ENCODE measurements around the gene GRAMD4. TPM values are rescaled to one million over a fixed set of nuclear protein-coding genes. Genes with fewer than 3 reads are reported as not detected.

GRAMD4 gene
- polyA plus RNA-seq, 4 donors = 30.5 to 64.9 (median 40.9) TPM

DNA sequence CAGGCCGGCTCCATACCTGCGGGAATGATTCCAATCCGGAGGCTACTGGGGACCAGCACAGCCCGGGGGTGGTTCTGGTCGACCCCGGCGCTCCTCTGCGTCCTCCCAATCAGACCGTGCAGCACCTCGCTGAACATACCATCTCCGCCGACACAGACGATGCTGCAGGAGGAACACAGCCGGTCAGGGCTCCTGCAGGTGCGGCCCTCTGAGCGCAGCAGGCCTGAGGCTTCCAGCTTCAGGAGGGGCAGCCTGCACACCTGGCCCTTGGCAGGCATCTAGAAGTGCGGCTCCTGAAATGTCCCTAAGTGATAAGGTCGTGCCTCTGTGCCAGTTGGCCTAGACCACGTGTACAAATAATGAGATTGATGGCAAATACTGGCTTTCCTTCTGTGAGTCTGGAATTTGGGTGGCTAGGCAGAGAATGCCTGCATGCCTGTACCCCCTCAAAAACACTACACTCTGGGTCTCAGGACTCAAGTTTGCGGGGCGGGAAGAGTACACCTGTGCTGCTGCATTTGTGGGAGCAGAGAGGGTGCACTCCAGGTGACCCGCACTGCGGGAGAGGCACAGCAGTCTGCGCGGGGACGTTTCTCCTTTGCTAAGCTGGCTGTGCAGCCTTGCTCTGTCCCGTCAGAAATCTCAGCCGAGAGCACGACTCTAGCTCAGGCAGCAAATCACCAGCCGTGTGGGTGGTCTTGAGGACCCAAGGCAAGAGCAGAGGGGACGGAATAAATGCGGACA is 87.8 kb downstream of the GRAMD4 start:
- H3K4me3 ChIP-seq (ENCODE audit: low read depth in 1 of 3, low read length in 3 of 3) = no peak overlapping the region
- no peaks in the 10 kb centered on the region for H3K9me3 ChIP-seq (ENCODE audit: control insufficient read depth in 2 of 2, insufficient read depth in 1 of 2, low read depth in 1 of 2, low read length in 1 of 2)
- WGBS, 3 donors = 91 to 94% (median 93%) methylated on average over 32 of the region's 32 CpGs
- H3K27ac ChIP-seq (ENCODE audit: low read depth in 1 of 3, low read length in 2 of 3) = no peak overlapping the region
- no peaks in the 10 kb centered on the region for H3K27me3 ChIP-seq (ENCODE audit: control insufficient read depth in 3 of 3, insufficient read depth in 3 of 3, low read length in 3 of 3)
- FAIRE-seq (no peak), DNase-seq (no peak)
- no peaks in the 10 kb centered on the region for H3K4me1 ChIP-seq (ENCODE audit: control insufficient read depth in 3 of 3, insufficient read depth in 2 of 3, low read depth in 1 of 3, low read length in 2 of 3)
- peaks cover 35 to 77% (median 50%) of the 10 kb centered on the region in 3 donors for H3K36me3 ChIP-seq (ENCODE audit: control insufficient read depth in 3 of 3, insufficient read depth in 2 of 3, low read depth in 1 of 3, low read length in 3 of 3)

GRCh38 chr22:46708766-46709330 is 88.7 kb downstream of the GRAMD4 start:
- DNase-seq = no peak
- no peak for FAIRE-seq
- peaks cover 28 to 77% (median 43%) of the 10 kb centered on the region in 3 donors for H3K36me3 ChIP-seq (ENCODE audit: control insufficient read depth in 3 of 3, insufficient read depth in 2 of 3, low read depth in 1 of 3, low read length in 3 of 3)

DNA sequence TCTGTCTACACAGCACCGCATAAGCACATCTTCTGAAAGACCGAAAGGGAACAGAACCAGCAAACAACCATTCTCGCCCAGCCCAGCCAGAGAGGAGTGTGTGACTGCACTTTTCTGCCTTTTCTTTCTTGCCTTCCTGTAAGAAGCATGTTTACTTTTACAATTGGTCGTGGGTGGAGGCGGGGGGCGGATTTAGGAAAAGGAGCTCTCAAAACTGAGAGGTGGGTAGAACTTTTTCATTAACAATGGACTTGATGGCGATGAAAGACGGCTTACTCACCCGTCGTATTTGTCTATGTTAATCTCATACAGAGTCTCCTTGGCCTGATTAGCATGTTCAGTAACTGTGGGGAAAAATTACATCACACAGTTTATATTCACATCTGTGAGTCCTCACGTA is 90.6 kb downstream of the GRAMD4 start:
- Histone ChIP-seq H3K9me3 (ENCODE audit: control insufficient read depth in 2 of 2, insufficient read depth in 1 of 2, low read depth in 1 of 2, low read length in 1 of 2) (no peaks in the 10 kb centered on the region), H3K27me3 (ENCODE audit: control insufficient read depth in 3 of 3, insufficient read depth in 3 of 3, low read length in 3 of 3) (no peaks in the 10 kb centered on the region), H3K4me3 (ENCODE audit: low read depth in 1 of 3, low read length in 3 of 3) (no peak overlapping the region), H3K27ac (ENCODE audit: low read depth in 1 of 3, low read length in 2 of 3) (no peak overlapping the region), H3K36me3 (ENCODE audit: control insufficient read depth in 3 of 3, insufficient read depth in 2 of 3, low read depth in 1 of 3, low read length in 3 of 3) (peaks cover 24 to 71% (median 37%) of the 10 kb centered on the region in 3 donors), H3K4me1 (ENCODE audit: control insufficient read depth in 3 of 3, insufficient read depth in 2 of 3, low read depth in 1 of 3, low read length in 2 of 3) (peaks cover 0 to 2% (median 0%) of the 10 kb centered on the region in 3 donors)
- 91 to 93% (median 92%) methylated on average over 11 of the region's 11 CpGs for WGBS, 3 donors
- FAIRE-seq (no peak), DNase-seq (no peak)

More at GRCh38 chr22:46708766-46709330, 88.7 kb downstream of the GRAMD4 start:
- H3K4me3 ChIP-seq (ENCODE audit: low read depth in 1 of 3, low read length in 3 of 3) = no peak overlapping the region
- no peaks in the 10 kb centered on the region for H3K27me3 ChIP-seq (ENCODE audit: control insufficient read depth in 3 of 3, insufficient read depth in 3 of 3, low read length in 3 of 3)
- H3K27ac ChIP-seq (ENCODE audit: low read depth in 1 of 3, low read length in 2 of 3) = no peak overlapping the region
- 94 to 96% (median 96%) methylated on average over 17 of the region's 17 CpGs for WGBS, 3 donors
- H3K9me3 ChIP-seq (ENCODE audit: control insufficient read depth in 2 of 2, insufficient read depth in 1 of 2, low read depth in 1 of 2, low read length in 1 of 2) = no peaks in the 10 kb centered on the region
- H3K4me1 ChIP-seq (ENCODE audit: control insufficient read depth in 3 of 3, insufficient read depth in 2 of 3, low read depth in 1 of 3, low read length in 2 of 3) = no peaks in the 10 kb centered on the region

GRCh38 chr22:46712288-46712687 is 92.1 kb downstream of the GRAMD4 start:
- H3K4me3 ChIP-seq (ENCODE audit: low read depth in 1 of 3, low read length in 3 of 3) = no peak overlapping the region
- WGBS, 3 donors = 91 to 94% (median 94%) methylated on average over 8 of the region's 8 CpGs
- no peak for FAIRE-seq
- peaks cover 23 to 72% (median 28%) of the 10 kb centered on the region in 3 donors for H3K36me3 ChIP-seq (ENCODE audit: control insufficient read depth in 3 of 3, insufficient read depth in 2 of 3, low read depth in 1 of 3, low read length in 3 of 3)
- H3K27me3 ChIP-seq (ENCODE audit: control insufficient read depth in 3 of 3, insufficient read depth in 3 of 3, low read length in 3 of 3) = no peaks in the 10 kb centered on the region
- DNase-seq = no peak
- no peak overlapping the region for H3K27ac ChIP-seq (ENCODE audit: low read depth in 1 of 3, low read length in 2 of 3)
- H3K4me1 ChIP-seq (ENCODE audit: control insufficient read depth in 3 of 3, insufficient read depth in 2 of 3, low read depth in 1 of 3, low read length in 2 of 3) = peaks cover 0 to 2% (median 0%) of the 10 kb centered on the region in 3 donors
- no peaks in the 10 kb centered on the region for H3K9me3 ChIP-seq (ENCODE audit: control insufficient read depth in 2 of 2, insufficient read depth in 1 of 2, low read depth in 1 of 2, low read length in 1 of 2)

DNA sequence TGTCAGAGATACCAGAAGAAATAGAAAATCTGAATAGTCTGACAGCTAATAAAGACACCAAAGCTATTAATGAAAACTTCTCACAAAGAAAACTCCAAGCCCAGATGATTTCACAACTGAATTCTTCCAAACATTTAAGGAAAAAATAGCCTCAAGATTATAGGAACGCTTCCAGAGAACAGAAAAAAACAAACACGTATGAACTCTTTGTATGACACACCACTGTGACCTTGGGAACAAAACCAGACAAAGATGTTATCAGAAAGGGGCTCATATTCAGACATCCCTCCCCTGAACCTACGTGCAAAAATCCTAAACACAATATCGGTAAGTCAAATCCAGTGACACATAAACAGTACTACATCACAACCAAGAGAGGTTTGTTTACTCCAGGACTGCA is 94.4 kb downstream of the GRAMD4 start:
- Histone ChIP-seq H3K4me1 (ENCODE audit: control insufficient read depth in 3 of 3, insufficient read depth in 2 of 3, low read depth in 1 of 3, low read length in 2 of 3) (peaks cover 0 to 2% (median 0%) of the 10 kb centered on the region in 3 donors), H3K9me3 (ENCODE audit: control insufficient read depth in 2 of 2, insufficient read depth in 1 of 2, low read depth in 1 of 2, low read length in 1 of 2) (no peaks in the 10 kb centered on the region), H3K4me3 (ENCODE audit: low read depth in 1 of 3, low read length in 3 of 3) (no peak overlapping the region), H3K36me3 (ENCODE audit: control insufficient read depth in 3 of 3, insufficient read depth in 2 of 3, low read depth in 1 of 3, low read length in 3 of 3) (peaks cover 16 to 71% (median 25%) of the 10 kb centered on the region in 3 donors), H3K27me3 (ENCODE audit: control insufficient read depth in 3 of 3, insufficient read depth in 3 of 3, low read length in 3 of 3) (no peaks in the 10 kb centered on the region), H3K27ac (ENCODE audit: low read depth in 1 of 3, low read length in 2 of 3) (no peak overlapping the region)
- 58 to 80% (median 77%) methylated on average over 4 of the region's 4 CpGs for WGBS, 3 donors
- DNase-seq (no peak), FAIRE-seq (no peak)

DNA sequence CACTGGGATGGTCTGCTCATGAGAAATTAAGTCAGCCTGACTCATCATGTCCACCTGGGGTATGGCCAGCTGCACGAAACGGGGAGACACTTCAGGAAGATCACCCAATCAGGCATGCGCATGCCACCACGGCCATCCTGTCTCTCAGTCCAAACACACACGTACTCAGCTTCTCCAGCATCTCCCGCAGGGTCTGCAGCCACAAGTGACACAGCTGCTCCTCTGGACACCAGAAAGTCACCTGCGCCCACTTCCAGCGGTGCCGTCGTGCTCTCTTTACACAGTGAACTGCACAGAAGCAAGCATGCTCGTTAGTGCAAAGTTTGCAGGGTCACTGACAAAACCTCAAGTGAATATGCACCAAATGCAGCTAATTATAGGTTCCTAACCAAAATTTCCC is 99.7 kb downstream of the GRAMD4 start:
- no peaks in the 10 kb centered on the region for H3K27me3 ChIP-seq (ENCODE audit: control insufficient read depth in 3 of 3, insufficient read depth in 3 of 3, low read length in 3 of 3)
- H3K9me3 ChIP-seq (ENCODE audit: control insufficient read depth in 2 of 2, insufficient read depth in 1 of 2, low read depth in 1 of 2, low read length in 1 of 2) = no peaks in the 10 kb centered on the region
- no peaks in the 10 kb centered on the region for H3K4me1 ChIP-seq (ENCODE audit: control insufficient read depth in 3 of 3, insufficient read depth in 2 of 3, low read depth in 1 of 3, low read length in 2 of 3)
- peaks cover 12 to 77% (median 22%) of the 10 kb centered on the region in 3 donors for H3K36me3 ChIP-seq (ENCODE audit: control insufficient read depth in 3 of 3, insufficient read depth in 2 of 3, low read depth in 1 of 3, low read length in 3 of 3)
- H3K4me3 ChIP-seq (ENCODE audit: low read depth in 1 of 3, low read length in 3 of 3) = no peak overlapping the region
- no peak for DNase-seq
- no peak overlapping the region for H3K27ac ChIP-seq (ENCODE audit: low read depth in 1 of 3, low read length in 2 of 3)
- 93 to 94% (median 93%) methylated on average over 11 of the region's 11 CpGs for WGBS, 3 donors
- no peak for FAIRE-seq

DNA sequence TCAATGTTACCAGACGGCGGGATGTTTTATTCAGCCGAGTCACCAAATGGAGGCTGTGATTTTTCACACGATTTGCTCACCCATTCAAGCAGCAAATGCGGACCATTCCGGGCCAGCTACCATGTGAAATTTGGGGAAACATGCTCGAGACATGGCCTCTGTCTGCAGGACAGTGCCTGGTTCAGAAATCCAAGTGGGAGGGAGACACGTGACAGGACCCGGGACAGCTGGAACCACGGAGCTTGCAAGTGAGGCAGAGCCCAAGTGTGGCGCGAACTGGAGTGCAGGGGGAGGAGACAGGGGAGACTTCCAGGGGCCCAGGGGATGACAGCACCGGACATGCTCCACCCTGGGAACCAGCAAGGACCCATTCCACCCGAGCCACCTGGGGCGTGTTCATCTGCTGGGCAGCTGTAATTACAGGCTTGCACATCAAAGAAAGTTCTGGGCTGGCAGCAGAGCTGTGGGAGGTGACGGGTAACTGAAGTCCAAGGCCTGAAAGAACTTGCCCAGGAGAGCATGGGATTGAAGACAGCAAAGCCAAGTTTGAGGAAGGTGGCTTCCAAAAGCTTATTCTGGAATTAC is 101.4 kb downstream of the GRAMD4 start:
- Histone ChIP-seq H3K9me3 (ENCODE audit: control insufficient read depth in 2 of 2, insufficient read depth in 1 of 2, low read depth in 1 of 2, low read length in 1 of 2) (no peaks in the 10 kb centered on the region), H3K27ac (ENCODE audit: low read depth in 1 of 3, low read length in 2 of 3) (no peak overlapping the region), H3K4me1 (ENCODE audit: control insufficient read depth in 3 of 3, insufficient read depth in 2 of 3, low read depth in 1 of 3, low read length in 2 of 3) (no peaks in the 10 kb centered on the region), H3K27me3 (ENCODE audit: control insufficient read depth in 3 of 3, insufficient read depth in 3 of 3, low read length in 3 of 3) (no peaks in the 10 kb centered on the region), H3K36me3 (ENCODE audit: control insufficient read depth in 3 of 3, insufficient read depth in 2 of 3, low read depth in 1 of 3, low read length in 3 of 3) (peaks cover 10 to 82% (median 22%) of the 10 kb centered on the region in 3 donors), H3K4me3 (ENCODE audit: low read depth in 1 of 3, low read length in 3 of 3) (no peak overlapping the region)
- DNase-seq (no peak), FAIRE-seq (no peak)
- WGBS, 3 donors = 65 to 77% (median 69%) methylated on average over 16 of the region's 16 CpGs

DNA sequence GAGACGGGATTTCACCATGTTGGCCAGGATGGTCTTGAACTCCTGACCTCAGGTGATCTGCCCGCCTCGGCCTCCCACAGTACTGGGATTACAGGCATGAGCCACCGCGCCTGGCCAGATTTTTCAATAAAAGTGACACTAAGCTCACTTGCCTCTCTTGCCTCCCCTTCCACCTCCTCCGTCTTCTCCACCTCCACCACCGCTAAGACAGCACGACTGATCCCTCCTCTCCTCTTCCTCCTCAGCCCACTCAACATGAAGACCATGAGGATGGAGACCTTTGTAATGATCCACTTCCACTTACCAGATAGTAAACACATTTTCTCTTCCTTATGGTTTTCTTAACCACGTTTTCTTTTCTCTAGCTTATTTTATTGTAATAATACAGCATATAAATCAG is 103.7 kb downstream of the GRAMD4 start:
- DNase-seq (no peak), FAIRE-seq (no peak)
- peaks cover 7 to 83% (median 12%) of the 10 kb centered on the region in 3 donors for H3K36me3 ChIP-seq (ENCODE audit: control insufficient read depth in 3 of 3, insufficient read depth in 2 of 3, low read depth in 1 of 3, low read length in 3 of 3)
- H3K27me3 ChIP-seq (ENCODE audit: control insufficient read depth in 3 of 3, insufficient read depth in 3 of 3, low read length in 3 of 3) = no peaks in the 10 kb centered on the region
- no peaks in the 10 kb centered on the region for H3K9me3 ChIP-seq (ENCODE audit: control insufficient read depth in 2 of 2, insufficient read depth in 1 of 2, low read depth in 1 of 2, low read length in 1 of 2)
- 90 to 93% (median 92%) methylated on average over 9 of the region's 9 CpGs for WGBS, 3 donors
- H3K27ac ChIP-seq (ENCODE audit: low read depth in 1 of 3, low read length in 2 of 3) = no peak overlapping the region
- H3K4me3 ChIP-seq (ENCODE audit: low read depth in 1 of 3, low read length in 3 of 3) = no peak overlapping the region
- H3K4me1 ChIP-seq (ENCODE audit: control insufficient read depth in 3 of 3, insufficient read depth in 2 of 3, low read depth in 1 of 3, low read length in 2 of 3) = peaks cover 7 to 10% (median 10%) of the 10 kb centered on the region in 3 donors

All from small intestine (tissue), 7 donors.